CD4-positive, alpha-beta T cell treated with Interferon gamma for 1 hour (primary cell): ENCODE measurements around the gene HRC.
"Not testable (repeated sequence)": the region's sequence is repeated elsewhere in the genome, so short reads cannot be mapped to it uniquely, and the experiment has no call there.

Experiments
- DNase-seq: peaks from one replicate; pipeline ENCODE4 v3.0.0-alpha.2; 2020

The HRC gene

GRCh38 chr19:49160450-49161189 lies 5.4 kb upstream of the HRC start:
- DNase-seq, result no peak

DNA sequence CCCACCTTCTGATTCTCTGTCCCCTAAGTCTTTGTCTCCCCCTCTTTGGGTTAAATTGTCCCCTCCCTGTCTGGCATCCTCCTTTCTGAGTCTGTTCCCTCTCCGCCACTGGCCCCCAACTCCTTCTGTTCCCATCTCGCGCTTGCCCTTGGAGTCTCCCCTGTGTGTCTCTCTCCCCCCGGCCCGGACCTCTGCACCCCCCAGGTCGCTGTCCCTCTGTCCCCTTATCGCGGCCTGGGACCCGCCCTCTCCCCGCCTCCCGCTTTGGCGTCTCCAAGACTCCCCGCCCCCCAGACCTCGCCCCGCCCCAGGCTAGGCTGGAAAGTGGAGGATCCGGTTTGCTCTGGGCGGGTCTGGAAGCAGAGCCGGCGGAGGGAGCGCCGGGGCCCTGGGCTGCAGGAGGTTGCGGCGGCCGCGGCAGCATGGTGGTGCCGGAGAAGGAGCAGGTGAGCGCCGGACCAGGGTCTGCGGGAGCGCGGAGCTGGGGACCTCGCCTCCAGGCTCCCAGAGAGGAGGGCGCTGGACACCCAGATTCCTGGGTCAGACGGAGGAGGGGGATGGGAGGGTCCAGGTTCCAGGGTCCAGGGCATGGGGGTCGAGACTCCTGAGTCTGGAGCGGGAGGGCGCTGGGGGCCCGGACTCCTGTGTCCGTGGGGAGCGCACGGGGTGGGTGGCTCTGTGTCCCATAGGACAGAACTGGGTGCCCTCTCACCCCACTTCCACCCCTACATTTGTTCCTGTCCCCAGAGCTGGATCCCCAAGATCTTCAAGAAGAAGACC lies 2.4 kb upstream of the HRC start, which contains the start of gene TRPM4:
TSS of gene TRPM4 (plus strand) at position 348 of the 780 bp plus-strand sequence. CDS start at position 423, 75 bp downstream.
- peak; percentile 13 for DNase-seq

GRCh38 chr19:49155820-49156346 lies 687 bp upstream of the HRC start:
- DNase-seq, result no peak

DNA sequence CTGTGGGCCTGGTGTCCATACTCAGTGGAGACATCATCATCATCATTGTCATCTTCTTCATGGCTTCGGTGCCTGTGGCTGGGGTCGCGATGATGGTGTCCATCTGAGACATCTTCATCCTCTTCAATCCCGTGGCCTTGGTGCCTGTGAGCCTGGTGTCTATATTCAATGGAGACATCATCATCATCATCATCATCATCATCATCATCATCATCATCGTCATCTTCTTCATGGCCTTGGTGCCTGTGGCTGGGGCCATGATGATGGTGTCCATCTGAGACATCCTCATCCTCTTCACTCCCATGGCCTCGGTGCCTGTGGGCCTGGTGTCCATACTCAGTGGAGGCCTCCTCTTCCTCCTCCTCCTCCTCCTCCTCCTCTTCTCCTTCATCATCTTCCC lies 917 bp downstream of the HRC start:
- DNase-seq, result no peak

DNA sequence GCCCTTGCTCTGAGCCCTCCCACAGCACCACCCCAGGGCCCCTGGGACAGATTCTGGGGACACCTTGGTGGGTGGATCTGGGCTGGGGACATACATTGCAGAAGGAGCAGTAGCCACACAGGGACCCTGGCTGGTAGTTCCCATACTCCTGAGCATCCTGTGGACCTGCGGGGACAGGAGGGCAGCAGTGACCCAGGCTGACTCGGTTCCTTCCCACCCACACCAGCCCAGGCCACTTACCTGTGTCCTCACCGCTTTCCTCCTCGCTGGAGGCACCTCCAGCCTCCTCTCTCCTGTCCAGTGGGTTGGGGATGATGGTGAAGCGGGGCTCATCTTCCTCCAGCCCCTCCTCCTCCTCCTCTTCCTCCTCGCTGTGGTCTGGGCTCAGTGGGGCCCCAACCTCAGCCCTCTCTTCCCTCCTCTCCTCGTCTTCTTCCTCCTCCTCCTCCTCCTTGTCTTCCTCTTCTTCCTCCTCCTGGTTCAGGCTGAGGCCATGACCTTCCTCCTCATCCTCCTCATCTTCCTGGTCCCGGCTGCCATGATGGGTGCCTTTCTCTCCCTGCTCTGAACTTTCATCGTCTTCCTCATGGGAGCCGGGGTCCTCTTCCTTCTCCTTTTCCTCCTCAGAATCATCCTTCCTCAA lies 1.9 kb downstream of the HRC start:
- no peak for DNase-seq

GRCh38 chr19:49152119-49152550 lies 3.1 kb downstream of the HRC start:
- no peak for DNase-seq

DNA sequence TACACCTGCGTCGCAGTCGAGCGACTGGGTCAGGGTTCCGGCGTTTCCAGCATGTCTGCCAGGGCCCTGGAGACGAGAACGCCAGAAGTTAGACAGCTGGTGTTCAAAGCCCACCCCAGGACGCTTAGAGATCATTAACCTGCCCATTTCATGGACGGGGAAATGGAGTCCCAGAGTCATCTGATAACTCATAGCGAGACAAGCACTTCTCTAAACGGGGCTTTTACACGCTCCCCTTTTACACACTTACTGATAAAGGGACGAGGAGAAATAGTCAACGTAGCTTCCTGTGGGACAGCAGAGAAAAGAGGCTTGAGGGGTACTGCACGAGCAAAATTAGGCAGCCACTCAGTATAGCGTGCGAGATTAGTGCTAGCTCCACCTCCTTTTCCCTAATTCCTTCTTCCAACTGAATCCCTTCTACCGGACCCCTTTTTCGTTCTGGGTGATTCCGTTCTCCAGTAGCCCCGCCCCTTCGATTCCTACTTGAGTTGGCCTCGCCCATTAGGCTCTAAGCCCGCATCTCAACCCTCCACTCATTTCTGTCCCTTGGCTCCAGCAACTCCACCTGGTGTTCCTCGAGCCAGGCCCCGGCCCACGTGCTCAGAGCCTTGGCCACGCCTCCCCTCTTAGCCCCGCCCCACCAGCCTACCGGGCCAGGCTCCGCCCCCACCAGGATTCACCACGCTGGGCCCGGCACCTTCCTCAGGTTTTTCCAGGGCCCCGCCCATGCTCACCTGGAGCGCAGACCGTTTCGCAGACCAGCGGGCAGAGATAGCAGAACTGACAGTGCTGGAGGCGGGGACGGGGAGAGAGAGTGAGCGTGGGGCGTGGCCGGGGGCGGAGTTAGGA lies 3.7 kb downstream of the HRC start:
- peak; percentile 11 for DNase-seq

DNA sequence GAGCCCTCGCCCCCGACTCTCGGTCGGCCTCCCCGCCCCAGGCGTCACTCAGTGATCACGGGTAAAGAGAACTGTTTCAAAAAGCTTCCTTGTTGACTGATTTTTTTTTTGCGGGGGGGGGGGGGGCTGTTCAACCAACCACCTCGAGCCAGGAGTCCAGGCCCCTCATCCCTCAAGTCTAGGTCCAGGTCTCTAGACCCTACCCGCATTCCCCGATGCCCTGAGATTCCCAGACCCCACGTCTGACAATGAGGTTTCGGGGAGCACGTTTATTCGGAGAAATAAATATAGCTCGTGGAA lies 4.3 kb downstream of the HRC start:
- DNase-seq, result no peak

- DNase-seq, result peak; percentile 44
Observed at GRCh38 chr19:49150106-49150943, 4.9 kb downstream of the HRC start.

DNA sequence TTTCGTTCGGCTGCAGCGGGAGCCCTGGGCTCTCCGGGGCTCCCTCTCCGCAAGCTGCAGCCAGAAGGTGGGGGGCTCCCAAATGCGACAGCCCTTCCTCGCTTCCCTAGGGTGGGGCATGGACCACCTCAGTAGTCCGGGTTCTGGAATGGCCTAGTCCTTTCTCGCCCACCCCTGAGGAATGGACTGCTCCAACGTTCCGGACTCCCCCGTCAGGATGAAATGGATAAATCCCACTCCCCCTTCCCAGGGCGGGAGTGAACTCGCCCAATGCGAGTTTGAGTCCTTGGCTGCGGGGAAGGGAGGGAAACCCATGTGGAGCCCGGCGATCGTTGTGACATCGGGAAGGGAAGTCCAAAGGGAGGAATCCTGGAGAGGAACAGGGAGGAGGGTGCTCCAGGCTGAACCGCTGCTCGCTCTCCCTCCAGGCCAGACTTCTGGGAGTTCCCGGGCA lies 5.5 kb downstream of the HRC start:
- DNase-seq, result no peak

GRCh38 chr19:49148784-49149651 lies 6.2 kb downstream of the HRC start:
- peak; percentile 82 for DNase-seq

DNA sequence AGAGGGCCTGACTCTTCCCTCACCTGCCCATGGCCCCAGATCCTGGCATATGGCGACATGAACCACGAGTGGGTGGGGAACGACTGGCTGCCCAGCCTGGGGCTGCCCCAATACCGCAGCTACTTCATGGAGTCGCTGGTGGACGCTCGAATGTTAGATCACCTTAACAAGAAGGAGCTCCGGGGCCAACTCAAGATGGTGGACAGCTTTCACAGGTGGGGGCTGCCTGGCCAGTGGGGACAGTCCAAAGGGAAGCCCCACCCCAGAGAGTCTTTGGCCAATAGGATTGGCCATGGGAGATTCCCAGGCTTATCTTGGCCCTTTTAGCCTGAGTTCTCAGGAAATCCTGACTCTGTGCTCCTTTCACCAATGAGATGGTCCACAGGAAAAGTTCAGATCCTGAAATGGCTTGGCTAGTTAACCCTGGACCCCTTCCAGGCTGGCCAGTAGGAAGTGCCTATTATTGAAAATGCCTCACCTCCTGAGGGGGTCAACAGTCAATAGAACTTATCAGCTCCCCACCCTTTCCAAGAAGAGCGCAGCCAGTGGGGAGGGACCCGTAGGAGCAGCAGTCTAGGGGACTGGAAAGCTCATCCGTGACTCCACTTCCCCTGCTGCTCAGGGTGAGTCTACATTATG lies 7.0 kb downstream of the HRC start:
- DNase-seq, result no peak

DNA sequence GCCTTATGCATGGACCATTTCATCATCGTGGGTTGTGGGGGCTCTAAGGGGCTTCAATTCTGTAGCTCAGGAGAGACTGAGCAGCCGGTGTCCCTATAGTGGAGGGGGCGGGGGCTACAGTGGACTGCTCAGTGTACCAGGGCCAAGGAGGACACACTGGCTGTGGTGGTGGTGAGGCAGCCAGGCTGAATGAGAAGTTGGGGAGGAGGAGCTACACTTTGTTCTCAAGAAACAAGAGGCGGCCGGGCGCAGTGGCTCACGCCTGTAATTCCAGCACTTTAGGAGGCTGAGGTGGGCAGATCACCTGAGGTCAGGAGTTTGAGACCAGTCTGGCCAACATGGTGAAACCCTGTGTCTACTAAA lies 8.8 kb downstream of the HRC start:
- DNase-seq, result not testable (repeated sequence)

DNA sequence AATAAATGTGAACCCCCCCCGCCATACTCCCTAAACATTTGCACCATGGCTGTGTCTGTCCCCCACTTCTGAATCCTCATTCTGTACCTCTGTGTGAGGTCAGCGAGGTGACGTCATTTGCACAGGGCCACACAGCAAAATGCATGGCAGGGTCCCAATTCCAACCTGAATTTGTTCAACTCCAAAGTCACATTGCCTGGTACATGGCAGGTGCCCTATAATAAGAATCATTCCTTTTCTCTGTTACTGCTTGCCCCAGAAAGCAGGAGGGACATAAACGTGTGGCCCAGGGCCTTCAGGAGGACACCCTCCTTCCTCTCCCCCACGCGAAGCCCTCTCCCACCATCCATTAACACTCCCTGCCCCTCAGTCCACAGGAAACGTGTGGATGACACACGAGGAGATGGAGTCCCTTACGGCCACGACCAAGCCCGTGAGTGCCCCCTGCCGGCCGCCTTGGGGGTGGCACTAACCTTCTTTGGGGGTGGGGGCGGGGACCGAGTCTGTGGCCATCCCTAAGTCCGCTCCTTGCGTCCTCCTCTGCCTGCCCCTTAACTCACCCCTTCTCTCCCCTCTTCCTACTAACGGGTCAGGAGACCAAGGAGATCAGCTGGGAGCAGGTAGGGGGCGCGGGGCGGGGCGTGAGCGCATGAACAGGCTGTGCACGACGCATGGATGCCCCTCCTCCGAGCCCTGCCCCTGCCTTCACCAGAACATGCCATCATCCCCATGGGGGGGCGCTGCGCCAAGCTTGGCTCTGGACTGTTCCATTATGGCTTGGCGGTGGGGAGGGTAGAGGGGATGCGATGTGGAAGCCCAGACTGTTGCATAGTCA lies 9.4 kb downstream of the HRC start:
- peak; percentile 63 for DNase-seq

- DNase-seq, result peak; percentile 70
Observed at GRCh38 chr19:49142866-49143335, 12.3 kb downstream of the HRC start.

DNA sequence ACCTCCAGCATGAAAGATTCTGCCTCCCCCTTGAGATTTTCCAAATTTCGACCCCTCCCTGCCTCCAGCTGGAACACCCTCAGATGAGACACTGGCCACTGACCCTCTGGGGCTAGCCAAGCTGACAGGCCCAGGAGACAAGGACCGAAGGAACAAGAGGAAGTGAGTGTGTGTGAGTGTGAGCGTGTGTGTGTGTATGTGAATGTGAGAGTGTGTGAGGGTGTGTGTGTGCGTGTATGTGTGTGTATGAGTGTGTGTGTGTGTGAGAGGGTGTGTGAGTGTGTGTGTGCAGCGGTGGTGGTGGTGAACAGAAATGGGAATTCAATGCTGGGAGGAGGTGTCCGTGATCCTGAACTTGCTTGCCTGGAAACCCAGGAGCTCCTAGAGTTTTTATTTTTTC lies 13.8 kb downstream of the HRC start:
- DNase-seq, result no peak

- no peak for DNase-seq
Observed at GRCh38 chr19:49140951-49141350, 14.2 kb downstream of the HRC start.

- no peak for DNase-seq
Observed at GRCh38 chr19:49136771-49137171, 18.4 kb downstream of the HRC start.

DNA sequence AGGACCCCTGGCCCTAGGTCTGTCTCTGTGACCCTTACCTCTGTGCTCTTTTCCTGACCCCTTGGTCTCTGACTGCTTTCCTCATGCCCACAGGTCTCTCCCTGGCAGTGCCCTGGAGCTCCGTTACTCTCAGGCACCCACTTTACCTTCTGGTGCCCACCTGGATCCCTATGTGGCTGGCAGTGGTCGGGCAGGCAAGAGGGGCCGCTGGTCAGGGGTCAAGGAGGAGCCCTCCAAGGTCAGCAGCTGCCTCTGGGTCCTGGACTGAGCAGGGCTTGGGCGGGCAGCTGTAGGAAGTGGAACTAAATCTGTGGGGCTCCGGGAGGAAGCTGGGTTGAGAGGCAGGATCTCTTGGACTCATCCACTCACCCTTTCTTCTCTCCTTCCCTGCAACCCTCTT lies 19.5 kb downstream of the HRC start:
- DNase-seq, result no peak
